HG03457 (cell line): ENCODE measurements around the gene DEPDC5.
"Not testable (repeated sequence)": the region's sequence is repeated elsewhere in the genome, so short reads cannot be mapped to it uniquely, and the experiment has no call there.

Source experiments
- ATAC-seq: cut with Tn5 transposase; IDR thresholded peaks from one replicate; pipeline ENCODE4 v1.9.1; 2021; ENCODE audit warnings: moderate number of reproducible peaks; ENCODE audit not compliant: unreplicated experiment

DEPDC5 gene

GRCh38 chr22:31753634-31754501 is at the start of gene DEPDC5:
DEPDC5 (plus strand) TSS chr22:31754019; CDS start chr22:31754922, 903 bp downstream.
- peak; percentile 41 for ATAC-seq

- no peak for ATAC-seq
Measured at GRCh38 chr22:31707519-31707918, 46.3 kb upstream of the DEPDC5 start.

- not testable (repeated sequence) for ATAC-seq
Measured at GRCh38 chr22:31711226-31711625, 42.6 kb upstream of the DEPDC5 start.

- ATAC-seq: no peak
Measured at GRCh38 chr22:31715147-31715778, 38.6 kb upstream of the DEPDC5 start.

- ATAC-seq: no peak
Measured at GRCh38 chr22:31719850-31720471, 33.9 kb upstream of the DEPDC5 start.

GRCh38 chr22:31723723-31724122 is 30.1 kb upstream of the DEPDC5 start:
- no peak for ATAC-seq

- no peak for ATAC-seq
Measured at GRCh38 chr22:31726692-31727091, 27.1 kb upstream of the DEPDC5 start.

GRCh38 chr22:31728857-31729256 is 25.0 kb upstream of the DEPDC5 start:
- no peak for ATAC-seq

- no peak for ATAC-seq
Measured at GRCh38 chr22:31730344-31730711, 23.5 kb upstream of the DEPDC5 start.

- no peak for ATAC-seq
Measured at GRCh38 chr22:31732089-31732829, 21.6 kb upstream of the DEPDC5 start.

- ATAC-seq: no peak
Measured at GRCh38 chr22:31733580-31734079, 20.2 kb upstream of the DEPDC5 start.

GRCh38 chr22:31734512-31734911 is 19.3 kb upstream of the DEPDC5 start:
- ATAC-seq: no peak

GRCh38 chr22:31736458-31736857 is 17.4 kb upstream of the DEPDC5 start:
- ATAC-seq: no peak

- ATAC-seq: no peak
Measured at GRCh38 chr22:31737932-31738331, 15.9 kb upstream of the DEPDC5 start.

- ATAC-seq: no peak
Measured at GRCh38 chr22:31738566-31738965, 15.3 kb upstream of the DEPDC5 start.

- ATAC-seq: no peak
Measured at GRCh38 chr22:31739795-31740201, 14.0 kb upstream of the DEPDC5 start.

- ATAC-seq: not testable (repeated sequence)
Measured at GRCh38 chr22:31740314-31740713, 13.5 kb upstream of the DEPDC5 start.

GRCh38 chr22:31742115-31742514 is 11.7 kb upstream of the DEPDC5 start:
- ATAC-seq: no peak

- ATAC-seq: no peak
Measured at GRCh38 chr22:31742682-31743081, 11.1 kb upstream of the DEPDC5 start.

GRCh38 chr22:31743871-31744270 is 9.9 kb upstream of the DEPDC5 start:
- ATAC-seq: no peak

- no peak for ATAC-seq
Measured at GRCh38 chr22:31747441-31747840, 6.4 kb upstream of the DEPDC5 start.
